IMR-90 (cell line): ENCODE results near the gene OR5B3. TPM values are rescaled to one million over a fixed set of nuclear protein-coding genes. Genes with fewer than 3 reads are reported as not detected.

Source experiments
- ATAC-seq: fragments of 200-7000 bp; cut with Tn5 transposase; 2 replicates; pipeline ENCODE4 v1.9.1; 2020; ENCODE audit warnings: low read depth, mild to moderate bottlenecking, moderate library complexity
- BruUV-seq: library from RNA; stranded (reverse); fragments of 400-500 nt; replicated peaks from 2 replicates; lab custom pipeline; 2021; lab: Mats Ljungman, UMichigan
- CTCF ChIA-PET: fragments of 300-600 bp; formaldehyde crosslinking; extraction: SDS; loops from one replicate; lab custom pipeline; 2021; ENCODE audit warnings: antibody characterized with exemption; lab: Yijun Ruan, JAX
- POLR2A ChIA-PET: fragments of 300-600 bp; sonication (Branson Sonifier 250); formaldehyde crosslinking; loops from one replicate; lab custom pipeline; 2022; ENCODE audit warnings: antibody characterized with exemption; ENCODE audit not compliant: unreplicated experiment; lab: Charles Lee
- DNase-seq: peaks from one replicate; pipeline ENCODE4 v3.0.0; 2013
- H2AFZ ChIP-seq: replicated peaks from 2 replicates; pipeline ENCODE3; 2013; ENCODE audit warnings: low read length, mild to moderate bottlenecking; ENCODE audit not compliant: poor library complexity
- H2AK5ac ChIP-seq: 2 replicates; pipeline ENCODE4 v1.6.1; 2013; ENCODE audit warnings: low read depth, low read length, inconsistent platforms
- H2AK9ac ChIP-seq: replicated peaks from 2 replicates; pipeline ENCODE3; 2013; ENCODE audit warnings: mild to moderate bottlenecking, low read depth, low read length, moderate library complexity; ENCODE audit not compliant: poor library complexity
- H2BK120ac ChIP-seq: 2 replicates; pipeline ENCODE4 v1.6.1; 2013; ENCODE audit warnings: low read depth, low read length, inconsistent platforms
- H2BK15ac ChIP-seq: 3 replicates; pipeline ENCODE4 v1.6.1; 2013; ENCODE audit warnings: low read depth, low read length, inconsistent platforms
- H2BK20ac ChIP-seq: 2 replicates; pipeline ENCODE4 v1.6.1; 2013; ENCODE audit warnings: low read depth, mild to moderate bottlenecking, inconsistent platforms, low read length, moderate library complexity
- H2BK5ac ChIP-seq: 2 replicates; pipeline ENCODE4 v1.6.1; 2013; ENCODE audit warnings: mild to moderate bottlenecking, low read depth, low read length, inconsistent platforms; ENCODE audit not compliant: poor library complexity, severe bottlenecking
- H3K14ac ChIP-seq: replicated peaks from 2 replicates; pipeline ENCODE4 v1.6.1; 2013; ENCODE audit warnings: low read depth, low read length, inconsistent platforms
- H3K18ac ChIP-seq: 2 replicates; pipeline ENCODE4 v1.6.1; 2013; ENCODE audit warnings: low read depth, low read length, control low read depth
- H3K23ac ChIP-seq: 2 replicates; pipeline ENCODE4 v1.6.1; 2013; ENCODE audit warnings: low read depth, low read length, inconsistent platforms
- H3K27ac ChIP-seq: 2 replicates; pipeline ENCODE4 v1.5.1; 2013; ENCODE audit warnings: mild to moderate bottlenecking, control low read depth, low read length; ENCODE audit not compliant: insufficient read depth
- H3K27me3 ChIP-seq: 2 replicates; pipeline ENCODE4 v1.6.1; 2013; ENCODE audit warnings: low read length; ENCODE audit not compliant: control insufficient read depth, insufficient read depth
- H3K36me3 ChIP-seq: 2 replicates; pipeline ENCODE4 v1.6.1; 2013; ENCODE audit warnings: low read length, mixed read lengths; ENCODE audit not compliant: control insufficient read depth, insufficient read depth
- H3K4ac ChIP-seq: 2 replicates; pipeline ENCODE4 v1.6.1; 2013; ENCODE audit warnings: low read depth, low read length, inconsistent platforms
- H3K4me1 ChIP-seq: 2 replicates; pipeline ENCODE4 v1.6.1; 2013; ENCODE audit warnings: low read length, mixed read lengths; ENCODE audit not compliant: control insufficient read depth, insufficient read depth
- H3K4me2 ChIP-seq: 2 replicates; pipeline ENCODE4 v1.6.1; 2013; ENCODE audit warnings: low read depth, mild to moderate bottlenecking, control low read depth, low read length, moderate library complexity
- H3K4me3 ChIP-seq: 2 replicates; pipeline ENCODE4 v1.5.1; 2013; ENCODE audit warnings: low read depth, mild to moderate bottlenecking, control low read depth, low read length, moderate library complexity; ENCODE audit not compliant: insufficient read depth
- H3K56ac ChIP-seq: 2 replicates; pipeline ENCODE4 v1.6.1; 2013; ENCODE audit warnings: low read length, inconsistent platforms; ENCODE audit not compliant: insufficient read depth; ENCODE audit errors: extremely low read depth
- H3K79me1 ChIP-seq, 2 experiments: 2 replicates each; pipeline ENCODE4 v1.6.1; 2013; ENCODE audit warnings: low read length in 2 of 2, inconsistent platforms in 1 of 2, low read depth in 1 of 2
- H3K9ac ChIP-seq: 2 replicates; pipeline ENCODE4 v1.6.1; 2013; ENCODE audit warnings: low read depth, low read length, control low read depth
- H3K9me1 ChIP-seq: 2 replicates; pipeline ENCODE4 v1.6.1; 2013; ENCODE audit warnings: low read length, inconsistent platforms; ENCODE audit not compliant: insufficient read depth
- H3K9me3 ChIP-seq: 2 replicates; pipeline ENCODE4 v1.6.1; 2013; ENCODE audit warnings: low read length; ENCODE audit not compliant: control insufficient read depth, insufficient read depth
- H4K20me1 ChIP-seq: 2 replicates; pipeline ENCODE4 v1.6.1; 2013; ENCODE audit warnings: low read length, inconsistent platforms; ENCODE audit not compliant: insufficient read depth
- H4K5ac ChIP-seq: 2 replicates; pipeline ENCODE4 v1.6.1; 2013; ENCODE audit warnings: mild to moderate bottlenecking, low read depth, low read length, control low read depth
- H4K8ac ChIP-seq, 2 experiments: 2 replicates each; pipeline ENCODE4 v1.6.1; 2013; ENCODE audit warnings: low read depth in 2 of 2, low read length in 2 of 2, control low read depth in 1 of 2, inconsistent platforms in 1 of 2
- H4K91ac ChIP-seq: 2 replicates; pipeline ENCODE4 v1.6.1; 2013; ENCODE audit warnings: low read depth, low read length, inconsistent platforms; ENCODE audit not compliant: insufficient read depth
- BHLHE40 ChIP-seq: fragments of 150-350 bp; IDR thresholded peaks from 2 replicates; pipeline ENCODE4 v1.6.1; 2016; ENCODE audit warnings: mild to moderate bottlenecking, low read depth, low read length
- CEBPB ChIP-seq: IDR thresholded peaks from 2 replicates; pipeline ENCODE4 v1.6.1; 2012; ENCODE audit warnings: low read depth, low read length, improper control_type of control experiment
- CHD1 ChIP-seq: IDR thresholded peaks from 2 replicates; pipeline ENCODE4 v1.6.1; 2012; ENCODE audit warnings: low read depth, low read length, improper control_type of control experiment
- ELK1 ChIP-seq: fragments of 150-350 bp; IDR thresholded peaks from 2 replicates; pipeline ENCODE4 v1.6.1; 2016; ENCODE audit warnings: low read depth, mild to moderate bottlenecking, low read length, moderate library complexity, borderline replicate concordance
- FOS ChIP-seq: fragments of 150-350 bp; IDR thresholded peaks from 2 replicates; pipeline ENCODE4 v1.6.1; 2016; ENCODE audit warnings: low read depth, low read length
- MAFK ChIP-seq: IDR thresholded peaks from 2 replicates; pipeline ENCODE4 v1.6.1; 2012; ENCODE audit warnings: low read depth, low read length, improper control_type of control experiment
- MAZ ChIP-seq: IDR thresholded peaks from 2 replicates; pipeline ENCODE4 v1.6.1; 2012; ENCODE audit warnings: low read depth, mild to moderate bottlenecking, low read length, improper control_type of control experiment, moderate library complexity, borderline replicate concordance
- MXI1 ChIP-seq: IDR thresholded peaks from 2 replicates; pipeline ENCODE4 v1.6.1; 2012; ENCODE audit warnings: low read depth, mild to moderate bottlenecking, low read length, moderate library complexity, borderline replicate concordance
- NFE2L2 ChIP-seq: fragments of 150-350 bp; IDR thresholded peaks from 2 replicates; pipeline ENCODE4 v1.6.1; 2016; ENCODE audit warnings: low read depth, mild to moderate bottlenecking, low read length
- POLR2A ChIP-seq: IDR thresholded peaks from 2 replicates; pipeline ENCODE4 v1.6.1; 2012; ENCODE audit warnings: mild to moderate bottlenecking, low read depth, low read length
- RAD21 ChIP-seq: IDR thresholded peaks from 2 replicates; pipeline ENCODE4 v1.6.1; 2012; ENCODE audit warnings: low read length, improper control_type of control experiment
- RCOR1 ChIP-seq: IDR thresholded peaks from 2 replicates; pipeline ENCODE4 v1.6.1; 2012; ENCODE audit warnings: mild to moderate bottlenecking, low read length, improper control_type of control experiment; ENCODE audit not compliant: insufficient replicate concordance
- RFX5 ChIP-seq: IDR thresholded peaks from 2 replicates; pipeline ENCODE4 v1.8.0; 2012; ENCODE audit warnings: low read depth, mild to moderate bottlenecking, low read length, moderate library complexity
- SMC3 ChIP-seq: fragments of 150-350 bp; IDR thresholded peaks from 2 replicates; pipeline ENCODE4 v1.6.1; 2016; ENCODE audit warnings: low read depth, mild to moderate bottlenecking, antibody characterized with exemption, low read length, moderate library complexity
- WGBS, 2 experiments: methylation state at CpG; one replicate each; pipeline versions ENCODE4 v1.1.5 to v1.1.7; 2013; ENCODE audit warnings: missing lambda C conversion rate in 2 of 2; ENCODE audit not compliant: insufficient read length in 1 of 2; ENCODE audit errors: extremely low coverage in 2 of 2; 5-methylcytosine and 5-hydroxymethylcytosine counted together
- dilution Hi-C: fragments of 300-500 bp; cut with HindIII; formaldehyde crosslinking; loops from one replicate; pipeline ENCODE4 v1.14.3; 2018; ENCODE audit warnings: low sequenced_read_pairs; ENCODE audit not compliant: unreplicated experiment
- in situ Hi-C: fragments of 300-500 bp; cut with MboI; formaldehyde crosslinking; loops from 3 replicates; pipeline ENCODE4 v1.14.3; 2019; ENCODE audit warnings: low sequenced_read_pairs, inconsistent platforms, mixed read lengths
- intact Hi-C: fragments of 100-400 bp; cut with micrococcal nuclease; formaldehyde crosslinking; loops from 2 replicates; pipeline ENCODE4 v1.10.0; 2022
- polyA plus RNA-seq, 3 experiments: library from polyadenylated mRNA; depleted of rRNA; stranded (reverse); fragments of >200 nt; gene quantifications; 2 replicates each; pipeline ENCODE4 v1.2.3, GENCODE V29; 2012; ENCODE audit warnings: low replicate concordance in 1 of 3
- total RNA-seq: library from RNA; depleted of rRNA; stranded (reverse); fragments of >200 nt; gene quantifications from 2 replicates; pipeline ENCODE4 v1.2.3, GENCODE V29; 2012
- TF ChIP-seq, protein P1 (sequence below): conservative IDR thresholded peaks from 2 replicates; pipeline ENCODE4 v1.5.1; 2012; ENCODE audit warnings: mild to moderate bottlenecking, low read depth, low read length, improper control_type of control experiment
- TF ChIP-seq, protein P2 (sequence below): fragments of 150-350 bp; IDR thresholded peaks from 2 replicates; pipeline ENCODE4 v1.6.1; 2017; ENCODE audit warnings: mild to moderate bottlenecking, antibody characterized with exemption, low read length, low read depth

Gene OR5B3
- total and polyA plus RNA-seq, 2 of the 4 experiments (the other 2 are of a cell fraction): not detected

- dilution Hi-C loops: no loop called here
- in situ Hi-C loops: no loop called here
- no peak overlapping the region for H3K14ac ChIP-seq
- no peaks in the 10 kb centered on the region for H3K36me3 ChIP-seq
- no TSS peak for BruUV-seq
- DNase-seq (peak; percentile 6), ATAC-seq (peak; percentile 24; the same call in 1 of the 2 replicates)
- H2AK9ac ChIP-seq: no peak overlapping the region
- no peak overlapping the region; the same call in 1 of the 2 replicates for H3K4me2 ChIP-seq
- H2AK5ac ChIP-seq: no peak overlapping the region
- TF ChIP-seq MAZ (no peak), BHLHE40 (no peak), SMC3 (no peak), RAD21 (no peak), RFX5 (no peak), FOS (no peak), CHD1 (no peak), POLR2A (no peak), CEBPB (no peak), ELK1 (no peak), RCOR1 (no peak), NFE2L2 (no peak), MXI1 (no peak), MAFK (no peak)
- TF ChIP-seq, protein P1, sequence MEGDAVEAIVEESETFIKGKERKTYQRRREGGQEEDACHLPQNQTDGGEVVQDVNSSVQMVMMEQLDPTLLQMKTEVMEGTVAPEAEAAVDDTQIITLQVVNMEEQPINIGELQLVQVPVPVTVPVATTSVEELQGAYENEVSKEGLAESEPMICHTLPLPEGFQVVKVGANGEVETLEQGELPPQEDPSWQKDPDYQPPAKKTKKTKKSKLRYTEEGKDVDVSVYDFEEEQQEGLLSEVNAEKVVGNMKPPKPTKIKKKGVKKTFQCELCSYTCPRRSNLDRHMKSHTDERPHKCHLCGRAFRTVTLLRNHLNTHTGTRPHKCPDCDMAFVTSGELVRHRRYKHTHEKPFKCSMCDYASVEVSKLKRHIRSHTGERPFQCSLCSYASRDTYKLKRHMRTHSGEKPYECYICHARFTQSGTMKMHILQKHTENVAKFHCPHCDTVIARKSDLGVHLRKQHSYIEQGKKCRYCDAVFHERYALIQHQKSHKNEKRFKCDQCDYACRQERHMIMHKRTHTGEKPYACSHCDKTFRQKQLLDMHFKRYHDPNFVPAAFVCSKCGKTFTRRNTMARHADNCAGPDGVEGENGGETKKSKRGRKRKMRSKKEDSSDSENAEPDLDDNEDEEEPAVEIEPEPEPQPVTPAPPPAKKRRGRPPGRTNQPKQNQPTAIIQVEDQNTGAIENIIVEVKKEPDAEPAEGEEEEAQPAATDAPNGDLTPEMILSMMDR: no peak
- TF ChIP-seq, protein P2, sequence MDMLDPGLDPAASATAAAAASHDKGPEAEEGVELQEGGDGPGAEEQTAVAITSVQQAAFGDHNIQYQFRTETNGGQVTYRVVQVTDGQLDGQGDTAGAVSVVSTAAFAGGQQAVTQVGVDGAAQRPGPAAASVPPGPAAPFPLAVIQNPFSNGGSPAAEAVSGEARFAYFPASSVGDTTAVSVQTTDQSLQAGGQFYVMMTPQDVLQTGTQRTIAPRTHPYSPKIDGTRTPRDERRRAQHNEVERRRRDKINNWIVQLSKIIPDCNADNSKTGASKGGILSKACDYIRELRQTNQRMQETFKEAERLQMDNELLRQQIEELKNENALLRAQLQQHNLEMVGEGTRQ: no peak
- peaks cover 3% of the 10 kb centered on the region; the same call in 1 of the 2 replicates for H3K4me1 ChIP-seq
- no peaks in the 10 kb centered on the region for H3K27me3 ChIP-seq
- no peak overlapping the region; a peak in 1 of 4 replicates for H4K8ac ChIP-seq
- POLR2A ChIA-PET: no interaction called here
- no peak overlapping the region for H3K23ac ChIP-seq
- no peak overlapping the region for H2AFZ ChIP-seq
- no peak overlapping the region; the same call in 1 of the 2 replicates for H3K9ac ChIP-seq
- H3K18ac ChIP-seq: no peak overlapping the region
- H3K4ac ChIP-seq: no peak overlapping the region
- H3K79me1 ChIP-seq: no peaks in the 10 kb centered on the region
- no peak overlapping the region for H4K5ac ChIP-seq
- no peak overlapping the region for H3K4me3 ChIP-seq
- no CpG with 5 or more reads among the region's 3 CpGs for WGBS, 2 experiments
- CTCF ChIA-PET: no interaction called here
- H3K27ac ChIP-seq: no peak overlapping the region
- intact Hi-C loops: no loop called here
- H3K9me1 ChIP-seq: no peaks in the 10 kb centered on the region
- H2BK120ac ChIP-seq: no peak overlapping the region
- no peak overlapping the region for H2BK15ac ChIP-seq
- no peak overlapping the region for H3K56ac ChIP-seq
- H3K9me3 ChIP-seq: no peaks in the 10 kb centered on the region
- no peak overlapping the region for H2BK20ac ChIP-seq
- H4K91ac ChIP-seq: no peak overlapping the region
- no peaks in the 10 kb centered on the region for H4K20me1 ChIP-seq
- H2BK5ac ChIP-seq: no peak overlapping the region
Observed at GRCh38 chr11:58451585-58451984, 44.9 kb upstream of the OR5B3 start.
